HepG2 (cell line): ENCODE data around the gene DUS2. TPM values are rescaled to one million over a fixed set of nuclear protein-coding genes. Genes with fewer than 3 reads are reported as not detected.

ENCODE experiments used
- ATAC-seq: fragments of 200-7000 bp; cut with Tn5 transposase; 3 replicates; pipeline ENCODE4 v1.9.1; 2020; ENCODE audit warnings: mild to moderate bottlenecking, moderate library complexity
- BruUV-seq: library from RNA; stranded (reverse); fragments of 400-500 nt; replicated peaks from 2 replicates; lab custom pipeline; 2021; lab: Mats Ljungman, UMichigan
- CTCF ChIA-PET: fragments of 300-600 bp; formaldehyde crosslinking; extraction: SDS; loops from one replicate; lab custom pipeline; 2021; ENCODE audit warnings: low total read pairs, inconsistent platforms, low intra/inter-chr PET ratio; lab: Yijun Ruan, JAX
- POLR2A ChIA-PET: fragments of 350-600 bp; sonication (Branson Sonifier 250); formaldehyde crosslinking; loops from one replicate; lab custom pipeline; 2020; ENCODE audit warnings: antibody characterized with exemption, inconsistent platforms; lab: Yijun Ruan, JAX
- DNase-seq: peaks from one replicate; pipeline ENCODE4 v3.0.0-alpha.2; 2015; ENCODE audit warnings: low spot score
- FAIRE-seq: peaks from 3 replicates; lab custom pipeline; 2011; peaks lifted over from hg19 to GRCh38; lab: Jason Lieb, UNC
- H2AFZ ChIP-seq: one replicate; pipeline ENCODE4 v1.6.1; 2011; ENCODE audit warnings: low read length, inconsistent platforms
- H3K27ac ChIP-seq: fragments of 300-600 bp; 3 replicates; pipeline ENCODE4 v1.8.0; 2011; ENCODE audit warnings: mixed run types, mild to moderate bottlenecking, mixed read lengths, low read length, inconsistent platforms; ENCODE audit not compliant: insufficient read depth; ENCODE audit errors: extremely low read length
- H3K27me3 ChIP-seq, 2 experiments: fragments of 200-600 bp in 1 of 2; 2 replicates in 1 of 2; 3 replicates in 1 of 2; pipeline versions ENCODE4 v1.6.0 to v1.8.0; 2011; ENCODE audit warnings: low read length in 2 of 2, mild to moderate bottlenecking in 2 of 2, moderate library complexity in 2 of 2, inconsistent platforms in 1 of 2; ENCODE audit not compliant: insufficient read depth in 2 of 2, control insufficient read depth in 1 of 2
- H3K36me3 ChIP-seq, 2 experiments: fragments of 200-600 bp in 1 of 2; replicated peaks in 1 of 2; 2 replicates in 1 of 2; 3 replicates in 1 of 2; pipeline versions ENCODE4 v1.5.1 to v1.8.0; 2011; ENCODE audit warnings: low read length in 2 of 2, inconsistent platforms in 1 of 2; ENCODE audit not compliant: insufficient read depth in 2 of 2, control insufficient read depth in 1 of 2
- H3K4me1 ChIP-seq: 2 replicates; pipeline ENCODE4 v1.5.1; 2012; ENCODE audit warnings: low read length, inconsistent platforms; ENCODE audit not compliant: insufficient read depth
- H3K4me2 ChIP-seq: 2 replicates; pipeline ENCODE4 v1.6.0; 2011; ENCODE audit warnings: low read depth, low read length, inconsistent platforms
- H3K4me3 ChIP-seq, 3 experiments: fragments of 200-600 bp in 1 of 3; sonication (generic), shearing (Covaris generic) in 1 of 3; replicated peaks in 1 of 3; 2 replicates each; pipeline ENCODE4 v1.5.1; 2011 to 2016; ENCODE audit warnings: low read length in 3 of 3, inconsistent platforms in 2 of 3, low read depth in 2 of 3, mild to moderate bottlenecking in 2 of 3, control low read depth in 1 of 3, mixed read lengths in 1 of 3; ENCODE audit not compliant: insufficient read depth in 1 of 3
- H3K79me2 ChIP-seq: one replicate; pipeline ENCODE4 v1.6.1; 2011; ENCODE audit warnings: low read length, inconsistent platforms; ENCODE audit not compliant: insufficient read depth
- H3K9ac ChIP-seq: 2 replicates; pipeline ENCODE4 v1.6.0; 2011; ENCODE audit warnings: mild to moderate bottlenecking, low read depth, low read length, inconsistent platforms; ENCODE audit not compliant: insufficient read depth
- H3K9me3 ChIP-seq: 2 replicates; pipeline ENCODE4 v1.5.1; 2012; ENCODE audit warnings: mild to moderate bottlenecking, low read length
- H4K20me1 ChIP-seq: 2 replicates; pipeline ENCODE4 v1.6.0; 2011; ENCODE audit warnings: inconsistent platforms, mild to moderate bottlenecking, low read length, moderate library complexity; ENCODE audit not compliant: insufficient read depth
- AHR ChIP-seq: IDR thresholded peaks from 2 replicates; pipeline ENCODE4 v1.6.1; 2018; ENCODE audit warnings: missing genetic modification reagents, missing compliant biosample characterization
- DPF2 ChIP-seq: sonication (generic); formaldehyde crosslinking; IDR thresholded peaks from 2 replicates; pipeline ENCODE4 v1.4.0; 2020; ENCODE audit warnings: mild to moderate bottlenecking, low read depth, missing genetic modification reagents, borderline replicate concordance
- MED1 ChIP-seq: sonication (generic); formaldehyde crosslinking; IDR thresholded peaks from 2 replicates; pipeline ENCODE4 v1.4.0; 2020; ENCODE audit warnings: missing genetic modification reagents
- MTF1 ChIP-seq: sonication (generic); formaldehyde crosslinking; IDR thresholded peaks from 2 replicates; pipeline ENCODE4 v1.5.0; 2020; ENCODE audit warnings: missing genetic modification reagents
- SIN3A ChIP-seq: IDR thresholded peaks from 2 replicates; pipeline ENCODE4 v1.6.1; 2011; ENCODE audit warnings: low read depth, mild to moderate bottlenecking, control low read depth, low read length, borderline replicate concordance
- SOX6 ChIP-seq, 2 experiments: fragments of 450-650 bp in 1 of 2; sonication (generic) in 1 of 2; formaldehyde crosslinking in 1 of 2; IDR thresholded peaks; 2 replicates each; pipeline versions ENCODE4 v1.4.0 to v1.6.1; 2017 to 2020; ENCODE audit warnings: antibody characterized with exemption in 1 of 2, mild to moderate bottlenecking in 1 of 2, missing genetic modification reagents in 1 of 2
- TBL1XR1 ChIP-seq: fragments of 150-350 bp; IDR thresholded peaks from 2 replicates; pipeline ENCODE4 v1.6.1; 2014; ENCODE audit warnings: borderline replicate concordance, low read length; ENCODE audit not compliant: partially characterized antibody
- ZNF484 ChIP-seq: sonication (generic); formaldehyde crosslinking; IDR thresholded peaks from 2 replicates; pipeline ENCODE4 v1.5.1; 2020; ENCODE audit warnings: mild to moderate bottlenecking, low read depth, missing genetic modification reagents, borderline replicate concordance
- ZNF552 ChIP-seq: sonication (generic); formaldehyde crosslinking; IDR thresholded peaks from 2 replicates; pipeline ENCODE4 v1.9.0; 2022; ENCODE audit warnings: missing genetic modification reagents, mild to moderate bottlenecking, borderline replicate concordance
- ZNF737 ChIP-seq: sonication (generic); formaldehyde crosslinking; IDR thresholded peaks from 2 replicates; pipeline ENCODE4 v1.5.0; 2020; ENCODE audit warnings: missing genetic modification reagents, mild to moderate bottlenecking, borderline replicate concordance
- WGBS: methylation state at CpG from one replicate; pipeline ENCODE4 v1.1.6; 2017; ENCODE audit warnings: low lambda C conversion rate; 5-methylcytosine and 5-hydroxymethylcytosine counted together
- in situ Hi-C: cut with HindIII; loops from 2 replicates; pipeline ENCODE4 v1.10.0; 2017; ENCODE audit warnings: low pct_unique_long_range_greater_than_20kb; ENCODE audit not compliant: extremely low pct_ligation_motif_present
- intact Hi-C: fragments of 100-400 bp; cut with micrococcal nuclease; formaldehyde crosslinking; loops from one replicate; pipeline ENCODE4 v1.10.0; 2022; ENCODE audit not compliant: unreplicated experiment
- polyA plus RNA-seq, 8 experiments: library from polyadenylated mRNA; depleted of rRNA in 3 of 8; stranded (reverse) in 7 of 8; unstranded in 1 of 8; fragments of >200 nt; fragmentation: Illumina TruSeq in 4 of 8; extraction: Trizol in 4 of 8; gene quantifications; 2 replicates each; pipeline versions ENCODE4 v1.2.1 to v1.2.3, GENCODE V29; 2011 to 2016; ENCODE audit warnings: low read depth in 4 of 8, missing spikeins in 1 of 8, mixed read lengths in 1 of 8; ENCODE audit not compliant: insufficient read depth in 1 of 8
- total RNA-seq, 5 experiments: library from RNA; depleted of rRNA; stranded (reverse); fragments of >200 nt; fragmentation: Illumina TruSeq; extraction: Trizol; gene quantifications; 2 replicates each; pipeline ENCODE4 v1.2.3, GENCODE V29; 2016; ENCODE audit warnings: low read depth in 1 of 5
- TF ChIP-seq, protein P1 (sequence below): sonication (generic); formaldehyde crosslinking; IDR thresholded peaks from 2 replicates; pipeline ENCODE4 v1.5.0; 2020; ENCODE audit warnings: mild to moderate bottlenecking, missing genetic modification reagents
- TF ChIP-seq, protein P2 (sequence below): sonication (generic); formaldehyde crosslinking; IDR thresholded peaks from 2 replicates; pipeline ENCODE4 v1.4.0; 2020; ENCODE audit warnings: missing genetic modification reagents
- TF ChIP-seq, protein P3 (sequence below): sonication (generic); formaldehyde crosslinking; IDR thresholded peaks from 2 replicates; pipeline ENCODE4 v1.4.0; 2020; ENCODE audit warnings: missing genetic modification reagents

Gene DUS2
- total and polyA plus RNA-seq, 2 of the 13 experiments (the other 11 are each of a cell fraction or from before 2014, with no cell fraction given), result 17.8 to 25.1 TPM

DNA sequence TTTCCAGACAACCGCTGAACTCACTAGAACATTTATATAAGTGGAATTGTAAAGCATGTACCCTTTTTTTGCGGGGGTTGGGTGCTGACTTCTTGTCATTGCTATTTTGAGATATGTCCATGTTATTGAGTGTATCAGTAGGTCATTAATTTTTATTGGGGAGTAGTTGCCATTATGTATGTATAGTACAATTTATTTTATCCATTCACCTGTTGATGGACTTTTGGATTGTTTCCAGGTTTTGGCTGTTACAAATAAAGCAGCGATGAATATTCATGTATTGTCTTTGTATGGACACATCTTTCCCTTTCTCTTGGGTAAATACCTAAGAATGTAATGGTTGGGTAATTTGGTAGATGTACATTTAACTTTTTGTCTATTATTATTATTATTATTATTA is 74.8 kb downstream of the DUS2 start (continued):
- TF ChIP-seq, protein P1, sequence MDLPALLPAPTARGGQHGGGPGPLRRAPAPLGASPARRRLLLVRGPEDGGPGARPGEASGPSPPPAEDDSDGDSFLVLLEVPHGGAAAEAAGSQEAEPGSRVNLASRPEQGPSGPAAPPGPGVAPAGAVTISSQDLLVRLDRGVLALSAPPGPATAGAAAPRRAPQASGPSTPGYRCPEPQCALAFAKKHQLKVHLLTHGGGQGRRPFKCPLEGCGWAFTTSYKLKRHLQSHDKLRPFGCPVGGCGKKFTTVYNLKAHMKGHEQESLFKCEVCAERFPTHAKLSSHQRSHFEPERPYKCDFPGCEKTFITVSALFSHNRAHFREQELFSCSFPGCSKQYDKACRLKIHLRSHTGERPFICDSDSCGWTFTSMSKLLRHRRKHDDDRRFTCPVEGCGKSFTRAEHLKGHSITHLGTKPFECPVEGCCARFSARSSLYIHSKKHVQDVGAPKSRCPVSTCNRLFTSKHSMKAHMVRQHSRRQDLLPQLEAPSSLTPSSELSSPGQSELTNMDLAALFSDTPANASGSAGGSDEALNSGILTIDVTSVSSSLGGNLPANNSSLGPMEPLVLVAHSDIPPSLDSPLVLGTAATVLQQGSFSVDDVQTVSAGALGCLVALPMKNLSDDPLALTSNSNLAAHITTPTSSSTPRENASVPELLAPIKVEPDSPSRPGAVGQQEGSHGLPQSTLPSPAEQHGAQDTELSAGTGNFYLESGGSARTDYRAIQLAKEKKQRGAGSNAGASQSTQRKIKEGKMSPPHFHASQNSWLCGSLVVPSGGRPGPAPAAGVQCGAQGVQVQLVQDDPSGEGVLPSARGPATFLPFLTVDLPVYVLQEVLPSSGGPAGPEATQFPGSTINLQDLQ (CRISPR knock-in tag), result no peak
- TF ChIP-seq TBL1XR1 (no peak), MED1 (CRISPR knock-in tag) (no peak), AHR (CRISPR knock-in tag) (no peak), MTF1 (no peak)

DNA sequence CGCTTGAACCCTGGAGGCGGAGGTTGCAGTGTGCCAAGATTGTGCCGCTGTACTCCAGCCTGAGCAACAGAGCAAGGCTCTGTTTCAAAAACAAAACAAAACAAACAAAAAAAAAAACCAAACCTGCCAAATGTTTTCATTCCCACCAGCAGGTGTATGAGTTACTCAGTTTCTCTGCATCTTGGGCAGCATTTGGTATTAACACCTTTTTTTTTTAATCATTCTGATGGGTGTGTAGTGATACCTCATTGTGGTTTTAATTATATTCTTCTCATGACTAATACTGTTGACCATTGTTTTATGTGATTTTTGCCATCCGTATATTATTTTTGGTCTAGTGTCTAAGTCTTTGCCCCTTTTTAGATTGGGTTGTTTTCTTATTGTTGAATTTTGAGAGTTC is 77.4 kb downstream of the DUS2 start:
- H3K27me3 ChIP-seq, result no peaks in the 10 kb centered on the region
- H4K20me1 ChIP-seq, result peaks cover 51% of the 10 kb centered on the region
- no TSS peak for BruUV-seq
- in situ Hi-C loops (no loop called here), intact Hi-C loops (no loop called here)
- peaks cover 96% of the 10 kb centered on the region for H3K79me2 ChIP-seq
- CTCF ChIA-PET, result no interaction called here
- no peaks in the 10 kb centered on the region for H3K9me3 ChIP-seq
- H3K36me3 ChIP-seq, result peaks cover 2 to 6% of the 10 kb centered on the region in 2 experiments; a peak in 2 of 5 replicates
- H3K27ac ChIP-seq, result no peak overlapping the region
- POLR2A ChIA-PET, result no interaction called here
- ATAC-seq, result no peak
- no peak overlapping the region for H2AFZ ChIP-seq
- WGBS, result 98% methylated on average over 4 of the region's 4 CpGs
- FAIRE-seq, result no peak
- peaks cover 77% of the 10 kb centered on the region for H3K4me1 ChIP-seq
- H3K4me3 ChIP-seq, result no peak overlapping the region
- no peak for DNase-seq
- H3K9ac ChIP-seq, result no peak overlapping the region
- H3K4me2 ChIP-seq, result no peak overlapping the region
- TF ChIP-seq SIN3A (no peak), SOX6 (IDR thresholded peaks at IDR 0.05) (no peak), SOX6 (CRISPR knock-in tag; IDR thresholded peaks at IDR 0.05) (no peak), DPF2 (CRISPR knock-in tag) (no peak), ZNF552 (CRISPR knock-in tag) (no peak), ZNF737 (CRISPR knock-in tag) (no peak), ZNF484 (CRISPR knock-in tag) (no peak)
- TF ChIP-seq, protein P2, sequence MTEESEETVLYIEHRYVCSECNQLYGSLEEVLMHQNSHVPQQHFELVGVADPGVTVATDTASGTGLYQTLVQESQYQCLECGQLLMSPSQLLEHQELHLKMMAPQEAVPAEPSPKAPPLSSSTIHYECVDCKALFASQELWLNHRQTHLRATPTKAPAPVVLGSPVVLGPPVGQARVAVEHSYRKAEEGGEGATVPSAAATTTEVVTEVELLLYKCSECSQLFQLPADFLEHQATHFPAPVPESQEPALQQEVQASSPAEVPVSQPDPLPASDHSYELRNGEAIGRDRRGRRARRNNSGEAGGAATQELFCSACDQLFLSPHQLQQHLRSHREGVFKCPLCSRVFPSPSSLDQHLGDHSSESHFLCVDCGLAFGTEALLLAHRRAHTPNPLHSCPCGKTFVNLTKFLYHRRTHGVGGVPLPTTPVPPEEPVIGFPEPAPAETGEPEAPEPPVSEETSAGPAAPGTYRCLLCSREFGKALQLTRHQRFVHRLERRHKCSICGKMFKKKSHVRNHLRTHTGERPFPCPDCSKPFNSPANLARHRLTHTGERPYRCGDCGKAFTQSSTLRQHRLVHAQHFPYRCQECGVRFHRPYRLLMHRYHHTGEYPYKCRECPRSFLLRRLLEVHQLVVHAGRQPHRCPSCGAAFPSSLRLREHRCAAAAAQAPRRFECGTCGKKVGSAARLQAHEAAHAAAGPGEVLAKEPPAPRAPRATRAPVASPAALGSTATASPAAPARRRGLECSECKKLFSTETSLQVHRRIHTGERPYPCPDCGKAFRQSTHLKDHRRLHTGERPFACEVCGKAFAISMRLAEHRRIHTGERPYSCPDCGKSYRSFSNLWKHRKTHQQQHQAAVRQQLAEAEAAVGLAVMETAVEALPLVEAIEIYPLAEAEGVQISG, result no peak
- TF ChIP-seq, protein P3, sequence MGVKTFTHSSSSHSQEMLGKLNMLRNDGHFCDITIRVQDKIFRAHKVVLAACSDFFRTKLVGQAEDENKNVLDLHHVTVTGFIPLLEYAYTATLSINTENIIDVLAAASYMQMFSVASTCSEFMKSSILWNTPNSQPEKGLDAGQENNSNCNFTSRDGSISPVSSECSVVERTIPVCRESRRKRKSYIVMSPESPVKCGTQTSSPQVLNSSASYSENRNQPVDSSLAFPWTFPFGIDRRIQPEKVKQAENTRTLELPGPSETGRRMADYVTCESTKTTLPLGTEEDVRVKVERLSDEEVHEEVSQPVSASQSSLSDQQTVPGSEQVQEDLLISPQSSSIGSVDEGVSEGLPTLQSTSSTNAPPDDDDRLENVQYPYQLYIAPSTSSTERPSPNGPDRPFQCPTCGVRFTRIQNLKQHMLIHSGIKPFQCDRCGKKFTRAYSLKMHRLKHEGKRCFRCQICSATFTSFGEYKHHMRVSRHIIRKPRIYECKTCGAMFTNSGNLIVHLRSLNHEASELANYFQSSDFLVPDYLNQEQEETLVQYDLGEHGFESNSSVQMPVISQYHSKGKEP (CRISPR knock-in tag), result no peak
